CD4-positive, CD25-positive, alpha-beta regulatory T cell (primary cell): ENCODE results near the gene MYH14. TPM values are rescaled to one million over a fixed set of nuclear protein-coding genes. Genes with fewer than 3 reads are reported as not detected.
"Not testable (repeated sequence)": the region's sequence is repeated elsewhere in the genome, so short reads cannot be mapped to it uniquely, and the experiment has no call there.

Experiments
- ATAC-seq, 2 donors: fragments of 150-1000 bp; cut with Tn5 transposase; one replicate each; pipeline ENCODE4 v1.10.0; 2021; ENCODE audit warnings: low read depth in 2 of 2, moderate number of reproducible peaks in 2 of 2, moderate library complexity in 1 of 2
- DNase-seq, 3 donors: peaks; one replicate each; pipeline versions ENCODE4 v3.0.0 to v3.0.0-alpha.2; 2012 to 2022; ENCODE audit warnings: mixed read lengths in 1 of 3
- H3K27ac ChIP-seq: one replicate; pipeline ENCODE4 v1.7.0; 2013; ENCODE audit warnings: mild to moderate bottlenecking, low read length; ENCODE audit not compliant: insufficient read depth, poor library complexity, severe bottlenecking
- H3K27me3 ChIP-seq: one replicate; pipeline ENCODE4 v1.7.0; 2013; ENCODE audit warnings: low read length; ENCODE audit not compliant: control insufficient read depth, insufficient read depth
- H3K36me3 ChIP-seq: one replicate; pipeline ENCODE4 v1.7.0; 2013; ENCODE audit warnings: mild to moderate bottlenecking, low read length, moderate library complexity; ENCODE audit not compliant: control insufficient read depth, insufficient read depth
- H3K4me1 ChIP-seq: 2 replicates; pipeline ENCODE4 v1.7.0; 2013; ENCODE audit warnings: mild to moderate bottlenecking, low read length; ENCODE audit not compliant: insufficient read depth, control insufficient read depth, poor library complexity, severe bottlenecking
- H3K4me3 ChIP-seq: one replicate; pipeline ENCODE4 v1.7.0; 2013; ENCODE audit warnings: low read depth, mild to moderate bottlenecking, low read length, moderate library complexity
- H3K9me3 ChIP-seq, 2 experiments: 1 replicate in 1 of 2; 2 replicates in 1 of 2; pipeline ENCODE4 v1.7.0; 2013; ENCODE audit warnings: low read length in 2 of 2, mild to moderate bottlenecking in 1 of 2, moderate library complexity in 1 of 2; ENCODE audit not compliant: control insufficient read depth in 2 of 2
- H3K27ac Mint-ChIP-seq, 3 donors: one replicate each; pipeline ENCODE4 v1.8.0; 2020 to 2022; ENCODE audit warnings: mild to moderate bottlenecking in 3 of 3, mixed read lengths in 3 of 3, moderate library complexity in 2 of 3
- H3K27me3 Mint-ChIP-seq: one replicate; pipeline ENCODE4 v1.8.0; 2022; ENCODE audit warnings: mild to moderate bottlenecking, mixed read lengths
- H3K36me3 Mint-ChIP-seq: one replicate; pipeline ENCODE4 v1.8.0; 2020; ENCODE audit warnings: mixed read lengths
- H3K4me1 Mint-ChIP-seq, 4 donors: one replicate each; pipeline ENCODE4 v1.8.0; 2020 to 2022; ENCODE audit warnings: mixed read lengths in 4 of 4, mild to moderate bottlenecking in 1 of 4
- H3K4me3 Mint-ChIP-seq, 4 donors: one replicate each; pipeline ENCODE4 v1.8.0; 2020 to 2022; ENCODE audit warnings: mild to moderate bottlenecking in 4 of 4, mixed read lengths in 4 of 4, moderate library complexity in 3 of 4
- H3K9me3 Mint-ChIP-seq, 7 donors: one replicate each; pipeline ENCODE4 v1.8.0; 2020 to 2022; ENCODE audit warnings: mixed read lengths in 7 of 7, mild to moderate bottlenecking in 3 of 7, moderate library complexity in 2 of 7
- polyA plus RNA-seq, 4 donors: library from polyadenylated mRNA; unstranded; fragments of 300-500 nt; fragmentation: Illumina TruSeq; gene quantifications; one replicate each; pipeline ENCODE4 v1.2.3, GENCODE V29; 2021
- total RNA-seq: library from RNA; stranded (reverse); gene quantifications from one replicate; pipeline ENCODE4 v1.2.3, GENCODE V29; 2022

MYH14 gene
- total and polyA plus RNA-seq, 5 donors from 2014 or later: not detected

DNA sequence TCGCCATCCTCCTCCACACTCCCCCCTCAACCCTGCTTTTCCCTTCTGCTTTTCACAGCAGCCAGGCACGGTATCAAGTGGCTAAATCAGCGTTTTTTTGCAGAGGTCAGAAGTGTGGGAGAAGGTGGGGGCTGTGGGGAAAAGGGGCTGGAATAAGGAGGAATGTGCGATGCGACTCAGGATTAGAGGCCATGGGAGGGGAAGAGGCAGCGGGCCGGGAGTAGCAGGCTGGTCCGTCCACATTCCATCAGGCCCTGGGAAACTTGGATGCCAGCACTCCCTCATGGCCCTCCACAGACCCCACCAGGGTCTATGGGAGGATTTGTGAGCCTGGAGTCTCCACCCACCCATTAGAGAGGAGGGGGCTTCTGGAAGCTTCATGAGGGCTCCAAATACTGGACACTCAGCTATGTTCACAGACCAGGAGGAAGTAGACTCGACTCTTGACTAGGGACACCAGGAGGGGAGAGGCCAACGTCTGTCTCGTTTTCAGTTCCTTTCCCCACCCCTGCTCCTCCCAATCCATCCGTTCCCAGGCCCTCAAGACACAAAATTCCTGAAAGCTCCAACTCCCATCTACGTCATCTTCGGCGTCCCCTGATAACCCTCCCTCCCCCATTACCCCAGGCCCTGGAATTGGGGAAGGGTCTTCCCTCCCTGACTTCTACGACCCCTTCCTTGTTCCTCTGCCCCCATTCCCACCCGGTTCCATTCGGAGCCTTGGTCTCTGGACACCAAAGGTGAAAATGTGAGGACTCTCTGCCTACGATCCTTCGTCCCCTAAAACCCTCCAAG is 129.0 kb downstream of the MYH14 start:
- Histone ChIP-seq H3K4me1 (peaks cover 56% of the 10 kb centered on the region), H3K27ac (peak overlapping the region; percentile 63), H3K36me3 (no peaks in the 10 kb centered on the region), H3K4me3 (peak overlapping the region; percentile 47), H3K9me3 (peaks cover 0 to 14% of the 10 kb centered on the region in 2 experiments), H3K27me3 (no peaks in the 10 kb centered on the region)
- ATAC-seq: no peak
- peaks cover 0 to 8% (median 4%) of the 10 kb centered on the region in 7 donors for H3K9me3 Mint-ChIP-seq
- H3K4me1 Mint-ChIP-seq: peaks cover 5 to 59% (median 34%) of the 10 kb centered on the region in 4 donors
- peak overlapping the region; percentile 75 to 95 (median 82) for H3K4me3 Mint-ChIP-seq
- peaks cover 6% of the 10 kb centered on the region for H3K36me3 Mint-ChIP-seq
- H3K27ac Mint-ChIP-seq: no peak overlapping the region
- DNase-seq: no peak
- peaks cover 28% of the 10 kb centered on the region for H3K27me3 Mint-ChIP-seq

DNA sequence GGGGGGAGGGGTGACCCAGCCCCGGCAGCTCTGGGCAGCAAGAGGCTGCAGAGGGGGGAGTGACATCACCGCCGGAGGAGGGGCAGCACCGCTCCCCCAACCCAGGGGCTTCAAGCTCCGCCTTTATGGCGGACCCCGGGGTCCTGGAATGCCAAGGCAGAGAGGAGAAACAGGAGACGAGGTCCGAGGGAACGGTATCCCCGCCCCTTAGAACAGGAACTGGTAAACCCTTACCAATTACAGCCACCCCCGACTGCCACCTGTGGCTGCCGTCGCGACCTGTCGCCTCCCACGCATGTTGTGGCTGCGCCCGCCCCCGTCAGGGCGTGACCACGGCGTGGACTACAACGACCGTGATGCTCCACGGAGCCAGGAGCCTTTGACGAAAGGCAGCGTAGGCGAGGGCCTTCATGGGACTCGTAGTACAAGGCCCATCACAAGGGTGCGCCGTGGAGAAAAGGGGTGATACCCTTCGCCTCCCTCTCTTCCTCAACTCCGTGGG is 129.9 kb downstream of the MYH14 start:
- H3K36me3 Mint-ChIP-seq: peaks cover 4% of the 10 kb centered on the region
- peaks cover 25% of the 10 kb centered on the region for H3K27me3 Mint-ChIP-seq
- H3K27ac Mint-ChIP-seq: peak overlapping the region; percentile 86 to 93 (median 88)

DNA sequence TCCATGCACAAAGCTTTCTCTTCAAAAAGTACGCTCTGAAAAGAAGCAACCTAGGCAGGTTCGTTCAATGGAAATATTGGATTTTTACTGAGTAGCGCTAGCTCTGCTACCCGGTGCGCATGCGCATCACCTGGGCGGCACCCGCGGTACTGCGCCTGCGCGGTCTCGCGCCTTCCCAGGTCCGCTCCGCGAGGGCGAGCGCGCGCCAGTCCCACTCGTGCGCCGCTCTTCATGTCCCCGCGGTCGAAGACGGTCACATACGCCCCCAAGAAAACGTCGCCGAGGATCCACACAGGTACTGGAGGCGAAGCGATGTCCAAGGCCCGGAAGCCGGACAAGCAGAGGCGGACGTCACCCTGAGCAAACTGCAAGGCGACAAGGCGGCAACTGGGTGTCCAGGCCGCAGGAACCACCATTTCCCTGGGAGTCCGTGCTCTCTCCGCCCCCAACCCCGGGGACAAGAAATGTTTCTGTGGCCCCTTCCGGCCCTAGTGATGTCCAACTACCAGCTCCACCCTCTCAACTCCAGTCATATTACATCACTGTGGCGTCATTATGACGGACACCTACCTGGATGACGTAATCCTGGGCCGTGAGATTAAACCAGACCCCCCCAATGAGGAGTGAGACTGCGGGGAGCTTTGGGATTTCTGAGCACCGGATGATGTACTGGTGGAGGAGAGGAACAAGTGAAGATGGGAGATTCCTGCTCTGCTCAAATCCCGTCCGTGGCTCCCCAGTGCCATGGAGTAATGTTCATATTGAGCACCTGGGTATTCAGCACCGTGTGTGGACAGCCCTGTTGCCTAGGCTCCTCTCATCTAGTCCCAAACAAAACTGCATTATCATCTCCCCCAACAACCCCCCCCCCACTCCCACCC is 130.6 kb downstream of the MYH14 start:
- Histone ChIP-seq H3K4me1 (peaks cover 50% of the 10 kb centered on the region), H3K9me3 (peaks cover 0 to 14% of the 10 kb centered on the region in 2 experiments), H3K4me3 (peak overlapping the region; percentile 92), H3K27me3 (no peaks in the 10 kb centered on the region), H3K36me3 (no peaks in the 10 kb centered on the region), H3K27ac (peak overlapping the region; percentile 63)
- peak overlapping the region; percentile 91 to 95 (median 93) for H3K4me3 Mint-ChIP-seq
- peaks cover 5 to 54% (median 33%) of the 10 kb centered on the region in 4 donors for H3K4me1 Mint-ChIP-seq
- DNase-seq: peak in 1 of 3 donors; percentile 75
- ATAC-seq: peak in 1 of 2 donors; percentile 4
- peaks cover 0 to 8% (median 4%) of the 10 kb centered on the region in 7 donors for H3K9me3 Mint-ChIP-seq
- H3K27ac Mint-ChIP-seq: peak overlapping the region; percentile 86 to 93 (median 88)
- H3K36me3 Mint-ChIP-seq: peaks cover 4% of the 10 kb centered on the region
- H3K27me3 Mint-ChIP-seq: peaks cover 22% of the 10 kb centered on the region

More for the DNA sequence above, 129.9 kb downstream of the MYH14 start:
- peak; percentile 66 to 70 for ATAC-seq
- Mint-ChIP-seq H3K4me1 (peaks cover 5 to 55% (median 33%) of the 10 kb centered on the region in 4 donors), H3K9me3 (peaks cover 0 to 8% (median 4%) of the 10 kb centered on the region in 7 donors), H3K4me3 (peak overlapping the region; percentile 91 to 95 (median 93))
- H3K27ac ChIP-seq: peak overlapping the region; percentile 63
- peak overlapping the region; percentile 92 for H3K4me3 ChIP-seq
- H3K9me3 ChIP-seq: peaks cover 0 to 14% of the 10 kb centered on the region in 2 experiments
- no peaks in the 10 kb centered on the region for H3K27me3 ChIP-seq
- peak; percentile 90 to 97 (median 94) for DNase-seq
- no peaks in the 10 kb centered on the region for H3K36me3 ChIP-seq
- peaks cover 50% of the 10 kb centered on the region for H3K4me1 ChIP-seq

DNA sequence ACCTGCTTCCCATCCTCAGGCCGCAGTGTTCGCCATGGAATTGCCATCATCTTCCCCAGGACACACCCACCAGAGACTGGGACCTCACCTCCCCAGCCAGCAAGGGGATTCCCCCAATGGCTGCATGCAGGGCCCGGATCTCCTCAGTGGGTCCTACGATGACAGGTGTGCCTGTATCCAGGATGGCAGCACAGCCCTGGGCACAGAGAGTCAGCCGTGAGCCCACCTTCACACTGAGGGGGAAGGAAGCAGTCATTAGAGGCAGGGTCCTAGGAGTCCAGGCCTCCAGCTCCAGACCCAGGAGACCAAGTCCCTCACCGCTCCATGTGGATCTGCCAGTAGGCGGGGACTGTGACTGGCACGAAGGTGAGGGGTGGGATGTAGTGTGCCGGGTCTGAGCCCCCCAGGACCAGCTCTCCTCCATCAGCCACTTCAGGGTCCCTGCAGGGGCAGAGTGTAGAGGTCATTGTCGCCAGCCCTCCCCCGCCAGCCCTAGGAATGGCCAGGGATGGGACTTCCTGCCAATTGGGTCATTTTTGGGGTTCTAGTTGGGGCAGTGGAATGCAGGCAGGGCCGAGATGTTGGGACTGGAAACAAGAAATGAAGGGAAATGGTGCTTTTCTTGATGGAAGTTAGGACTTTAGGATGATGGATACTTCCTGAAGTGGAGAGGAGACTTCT is 131.5 kb downstream of the MYH14 start:
- Mint-ChIP-seq H3K4me1 (peaks cover 0 to 45% (median 25%) of the 10 kb centered on the region in 4 donors), H3K36me3 (peaks cover 4% of the 10 kb centered on the region), H3K27me3 (peaks cover 15% of the 10 kb centered on the region), H3K4me3 (peak overlapping the region; percentile 62 to 92 (median 72)), H3K27ac (peak overlapping the region in 1 of 3 donors; percentile 48), H3K9me3 (peaks cover 0 to 4% (median 0%) of the 10 kb centered on the region in 7 donors)
- Histone ChIP-seq H3K27me3 (no peaks in the 10 kb centered on the region), H3K4me3 (no peak overlapping the region), H3K36me3 (no peaks in the 10 kb centered on the region), H3K27ac (no peak overlapping the region), H3K4me1 (peaks cover 43% of the 10 kb centered on the region), H3K9me3 (peaks cover 0 to 6% of the 10 kb centered on the region in 2 experiments)
- DNase-seq: no peak
- ATAC-seq: no peak

- H3K27ac ChIP-seq: not testable (repeated sequence)
These were observed 133.6 kb downstream of the MYH14 start for GRCh38 chr19:50337031-50337430.

DNA sequence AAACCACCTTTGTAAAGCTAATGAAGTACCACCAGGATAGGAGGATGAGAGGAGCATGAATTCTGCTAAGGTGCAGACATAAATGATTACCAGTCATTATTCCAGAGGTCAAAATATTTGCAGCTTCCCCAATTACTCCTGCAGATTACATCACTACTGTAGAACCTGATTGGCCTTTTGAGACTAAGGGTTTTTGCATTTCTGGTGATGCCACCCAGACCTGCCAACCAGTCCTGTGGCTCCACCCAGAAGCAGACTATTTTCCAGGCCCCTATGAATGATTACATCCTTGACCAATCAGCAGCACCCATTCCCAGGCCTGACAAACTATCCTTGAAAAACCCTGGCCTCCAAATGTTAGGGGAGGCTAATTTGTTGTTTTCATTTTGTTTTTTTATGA is 136.9 kb downstream of the MYH14 start:
- no peaks in the 10 kb centered on the region for H3K36me3 ChIP-seq

More at GRCh38 chr19:50337031-50337430, 133.6 kb downstream of the MYH14 start:
- Mint-ChIP-seq H3K27me3 (peaks cover 11% of the 10 kb centered on the region), H3K4me1 (peaks cover 0 to 26% (median 9%) of the 10 kb centered on the region in 4 donors)
- H3K36me3 ChIP-seq, H3K27me3 ChIP-seq, H3K4me3 ChIP-seq, H3K36me3 Mint-ChIP-seq, DNase-seq, H3K4me3 Mint-ChIP-seq, H3K27ac Mint-ChIP-seq, ATAC-seq, H3K9me3 ChIP-seq, H3K9me3 Mint-ChIP-seq: not testable (repeated sequence)
- peaks cover 23% of the 10 kb centered on the region for H3K4me1 ChIP-seq

DNA sequence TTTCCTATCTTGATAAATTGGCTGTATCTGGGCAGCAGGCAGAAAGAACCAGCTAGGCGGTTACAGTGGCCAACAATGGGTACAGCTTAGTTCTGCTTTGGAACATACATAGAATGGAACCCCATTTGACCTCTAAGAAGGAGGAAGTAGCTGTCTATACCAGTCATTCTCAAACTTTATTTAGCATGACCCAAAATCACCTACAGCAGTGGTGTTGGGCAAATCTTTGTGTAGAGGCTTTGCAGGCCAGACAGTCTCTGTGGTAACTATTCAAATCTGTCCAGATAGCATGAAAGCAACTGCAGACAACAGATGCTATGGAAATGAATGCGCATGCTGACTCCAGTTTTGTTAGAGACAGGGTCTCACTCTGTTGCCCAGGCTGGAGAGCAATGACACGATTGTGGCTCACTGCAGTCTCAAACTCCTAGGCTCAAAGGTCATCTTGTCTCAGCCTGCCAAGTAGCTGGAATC is 137.7 kb downstream of the MYH14 start:
- no peaks in the 10 kb centered on the region for H3K4me1 ChIP-seq

More for the DNA sequence above, 136.9 kb downstream of the MYH14 start:
- peaks cover 0 to 2% (median under 1%) of the 10 kb centered on the region in 4 donors for H3K4me1 Mint-ChIP-seq
- no peaks in the 10 kb centered on the region for H3K4me1 ChIP-seq
- no peaks in the 10 kb centered on the region for H3K27me3 ChIP-seq
- peak overlapping the region in 1 of 3 donors; percentile 82 for H3K27ac Mint-ChIP-seq
- no peaks in the 10 kb centered on the region for H3K9me3 ChIP-seq
- no peak overlapping the region for H3K4me3 Mint-ChIP-seq
- H3K36me3 Mint-ChIP-seq: peaks cover 7% of the 10 kb centered on the region
- H3K9me3 Mint-ChIP-seq: peaks cover 0 to 7% (median 0%) of the 10 kb centered on the region in 7 donors
- H3K27ac ChIP-seq: no peak overlapping the region
- peaks cover 9% of the 10 kb centered on the region for H3K27me3 Mint-ChIP-seq
- DNase-seq: no peak
- no peak overlapping the region for H3K4me3 ChIP-seq
- no peak for ATAC-seq

More for the DNA sequence above, 137.7 kb downstream of the MYH14 start:
- Mint-ChIP-seq H3K4me1 (peaks cover 0 to 6% (median 0%) of the 10 kb centered on the region in 4 donors), H3K36me3 (peaks cover 3% of the 10 kb centered on the region), H3K27me3 (peaks cover 5% of the 10 kb centered on the region), H3K27ac (no peak overlapping the region), H3K9me3 (peaks cover 0 to 7% (median 0%) of the 10 kb centered on the region in 7 donors), H3K4me3 (no peak overlapping the region)
- ATAC-seq (peak; percentile 49 to 50), DNase-seq (no peak)
- Histone ChIP-seq H3K9me3 (no peaks in the 10 kb centered on the region), H3K36me3 (no peaks in the 10 kb centered on the region), H3K27ac (no peak overlapping the region), H3K4me3 (no peak overlapping the region), H3K27me3 (no peaks in the 10 kb centered on the region)
